Stimulated activated CD8-positive, alpha-beta memory T cell treated with anti-CD3 and anti-CD28 coated beads, Interleukin-2, amount 100 ng/mL, for 1 hour (primary cell): Measurements from ENCODE around the gene DAB2IP.

Experiments
- DNase-seq, 2 donors: peaks; one replicate each; pipeline ENCODE4 v3.0.0-alpha.2; 2020; ENCODE audit warnings: low read depth in 2 of 2

The DAB2IP gene

GRCh38 chr9:121625590-121625989 lies 25.8 kb upstream of the DAB2IP start:
- no peak for DNase-seq

- no peak for DNase-seq
These were observed 25.4 kb upstream of the DAB2IP start for GRCh38 chr9:121626012-121626411.

GRCh38 chr9:121627427-121627826 lies 24.0 kb upstream of the DAB2IP start:
- no peak for DNase-seq

- no peak for DNase-seq
These were observed 23.0 kb upstream of the DAB2IP start for GRCh38 chr9:121628401-121628800.

GRCh38 chr9:121631115-121631514 lies 20.3 kb upstream of the DAB2IP start:
- DNase-seq: no peak

- DNase-seq: no peak
These were observed 19.4 kb upstream of the DAB2IP start for GRCh38 chr9:121631978-121632418.

GRCh38 chr9:121633119-121633714 lies 18.2 kb upstream of the DAB2IP start:
- DNase-seq: no peak

GRCh38 chr9:121633736-121634135 lies 17.7 kb upstream of the DAB2IP start:
- no peak for DNase-seq

GRCh38 chr9:121634329-121635261 lies 16.8 kb upstream of the DAB2IP start:
- no peak for DNase-seq

GRCh38 chr9:121635300-121635876 lies 16.0 kb upstream of the DAB2IP start:
- no peak for DNase-seq

- DNase-seq: no peak
These were observed 15.0 kb upstream of the DAB2IP start for GRCh38 chr9:121636341-121636865.

GRCh38 chr9:121636978-121637712 lies 14.3 kb upstream of the DAB2IP start:
- no peak for DNase-seq

- no peak for DNase-seq
These were observed 13.7 kb upstream of the DAB2IP start for GRCh38 chr9:121637713-121638220.

GRCh38 chr9:121638399-121638798 lies 13.0 kb upstream of the DAB2IP start:
- no peak for DNase-seq

- DNase-seq: no peak
These were observed 12.4 kb upstream of the DAB2IP start for GRCh38 chr9:121638901-121639592.

GRCh38 chr9:121639619-121640018 lies 11.8 kb upstream of the DAB2IP start:
- no peak for DNase-seq

- DNase-seq: no peak
These were observed 11.4 kb upstream of the DAB2IP start for GRCh38 chr9:121640076-121640475.

- DNase-seq: no peak
These were observed 10.8 kb upstream of the DAB2IP start for GRCh38 chr9:121640491-121641223.

GRCh38 chr9:121641224-121641611 lies 10.2 kb upstream of the DAB2IP start:
- no peak for DNase-seq

- no peak for DNase-seq
These were observed 8.7 kb upstream of the DAB2IP start for GRCh38 chr9:121642758-121643157.
